CD14-positive monocyte (primary cell): ENCODE data around the gene MAFG. TPM values are rescaled to one million over a fixed set of nuclear protein-coding genes. Genes with fewer than 3 reads are reported as not detected.

Experiments
- DNase-seq, 3 donors: peaks; one replicate each; pipeline ENCODE4 v3.0.0-alpha.2; 2011 to 2022
- H2AFZ ChIP-seq: 2 replicates; pipeline ENCODE4 v1.6.0; 2012; ENCODE audit warnings: mild to moderate bottlenecking, low read depth, low read length, inconsistent platforms; ENCODE audit not compliant: insufficient read depth, poor library complexity, severe bottlenecking
- H3K27ac ChIP-seq, 2 donors: 1 replicate in 1 of 2; 2 replicates in 1 of 2; pipeline ENCODE4 v1.5.1; 2012 to 2013; ENCODE audit warnings: low read length in 2 of 2, control low read depth in 1 of 2, inconsistent platforms in 1 of 2, low read depth in 1 of 2, mild to moderate bottlenecking in 1 of 2
- H3K27me3 ChIP-seq, 2 donors: one replicate each; pipeline versions ENCODE4 v1.6.0 to v1.6.1; 2011 to 2013; ENCODE audit warnings: low read length in 2 of 2; ENCODE audit not compliant: control insufficient read depth in 2 of 2, insufficient read depth in 2 of 2
- H3K36me3 ChIP-seq, 2 donors: replicated peaks in 1 of 2; 1 replicate in 1 of 2; 2 replicates in 1 of 2; pipeline versions ENCODE4 v1.5.1 to v1.6.1; 2012 to 2013; ENCODE audit warnings: low read length in 2 of 2, control low read depth in 1 of 2, inconsistent platforms in 1 of 2, mild to moderate bottlenecking in 1 of 2; ENCODE audit not compliant: insufficient read depth in 2 of 2, control insufficient read depth in 1 of 2
- H3K4me1 ChIP-seq, 2 donors: 1 replicate in 1 of 2; 2 replicates in 1 of 2; pipeline versions ENCODE4 v1.5.1 to v1.6.1; 2012 to 2013; ENCODE audit warnings: low read length in 2 of 2, control low read depth in 1 of 2, inconsistent platforms in 1 of 2, mild to moderate bottlenecking in 1 of 2, moderate library complexity in 1 of 2; ENCODE audit not compliant: insufficient read depth in 2 of 2, control insufficient read depth in 1 of 2
- H3K4me2 ChIP-seq: replicated peaks from 2 replicates; pipeline ENCODE3; 2012; ENCODE audit warnings: low read length, moderate library complexity, mild to moderate bottlenecking; ENCODE audit not compliant: poor library complexity, severe bottlenecking; ENCODE audit errors: extremely low read depth
- H3K4me3 ChIP-seq, 3 experiments: fragments of 200-600 bp in 1 of 3; sonication (generic) in 1 of 3; replicated peaks in 1 of 3; 1 replicate in 2 of 3; 2 replicates in 1 of 3; pipeline ENCODE4 v1.5.1; 2011 to 2013; ENCODE audit warnings: low read length in 3 of 3, mild to moderate bottlenecking in 3 of 3, control low read depth in 2 of 3, low read depth in 2 of 3, inconsistent platforms in 1 of 3, moderate library complexity in 1 of 3
- H3K79me2 ChIP-seq: 2 replicates; pipeline ENCODE4 v1.6.0; 2012; ENCODE audit warnings: mild to moderate bottlenecking, control low read depth, inconsistent platforms, low read length, moderate library complexity; ENCODE audit not compliant: insufficient read depth
- H3K9ac ChIP-seq: 2 replicates; pipeline ENCODE4 v1.6.0; 2017; ENCODE audit warnings: low read length, mild to moderate bottlenecking; ENCODE audit not compliant: insufficient read depth, poor library complexity, severe bottlenecking
- H3K9me3 ChIP-seq, 2 donors: replicated peaks in 1 of 2; 1 replicate in 1 of 2; 2 replicates in 1 of 2; pipeline versions ENCODE4 v1.5.1 to v1.6.1; 2012 to 2013; ENCODE audit warnings: low read length in 2 of 2, control low read depth in 1 of 2; ENCODE audit not compliant: control insufficient read depth in 1 of 2, insufficient read depth in 1 of 2
- H4K20me1 ChIP-seq: 2 replicates; pipeline ENCODE4 v1.6.0; 2012; ENCODE audit warnings: mild to moderate bottlenecking, low read length, control low read depth, moderate library complexity; ENCODE audit not compliant: insufficient read depth
- H3K27ac Mint-ChIP-seq, 7 donors: one replicate each; pipeline ENCODE4 v1.8.0; 2020; ENCODE audit warnings: mild to moderate bottlenecking in 7 of 7, mixed read lengths in 7 of 7, moderate library complexity in 6 of 7, inconsistent platforms in 2 of 7
- H3K27me3 Mint-ChIP-seq, 3 donors: one replicate each; pipeline ENCODE4 v1.8.0; 2021 to 2022; ENCODE audit warnings: low read depth in 3 of 3, mild to moderate bottlenecking in 3 of 3, mixed read lengths in 3 of 3, moderate library complexity in 3 of 3, inconsistent platforms in 1 of 3
- H3K36me3 Mint-ChIP-seq, 2 donors: one replicate each; pipeline ENCODE4 v1.8.0; 2020; ENCODE audit warnings: mixed read lengths in 2 of 2, inconsistent platforms in 1 of 2, mild to moderate bottlenecking in 1 of 2
- H3K4me1 Mint-ChIP-seq: one replicate; pipeline ENCODE4 v1.8.0; 2020; ENCODE audit warnings: mild to moderate bottlenecking, mixed read lengths
- H3K4me3 Mint-ChIP-seq, 2 donors: one replicate each; pipeline ENCODE4 v1.8.0; 2020; ENCODE audit warnings: mild to moderate bottlenecking in 2 of 2, mixed read lengths in 2 of 2, moderate library complexity in 1 of 2
- H3K9me3 Mint-ChIP-seq, 7 donors: one replicate each; pipeline ENCODE4 v1.8.0; 2020 to 2022; ENCODE audit warnings: mixed read lengths in 7 of 7, mild to moderate bottlenecking in 6 of 7, moderate library complexity in 6 of 7, inconsistent platforms in 2 of 7
- WGBS: methylation state at CpG from one replicate; pipeline ENCODE4 v1.1.5; 2013; ENCODE audit warnings: missing lambda C conversion rate; ENCODE audit not compliant: insufficient coverage; 5-methylcytosine and 5-hydroxymethylcytosine counted together
- intact Hi-C, 2 donors: fragments of 100-400 bp; cut with micrococcal nuclease; formaldehyde crosslinking; loops; one replicate each; pipeline versions ENCODE4 v1.15.0 to v1.15.1; 2023
- polyA plus RNA-seq, 3 donors: library from polyadenylated mRNA; depleted of rRNA in 1 of 3; unstranded in 2 of 3; stranded (reverse) in 1 of 3; fragments of 300-500 nt in 2 of 3; fragments of >200 nt in 1 of 3; fragmentation: Illumina TruSeq in 2 of 3; gene quantifications; 1 replicate in 2 of 3; 2 replicates in 1 of 3; pipeline ENCODE4 v1.2.3, GENCODE V29; 2012 to 2021
- TF ChIP-seq, protein P1 (sequence below): fragments of 200-600 bp; IDR thresholded peaks from one replicate; pipeline ENCODE4 v1.8.0; 2022; ENCODE audit warnings: antibody characterized with exemption, mild to moderate bottlenecking

Gene MAFG
- polyA plus RNA-seq, 3 donors, result 7.4 to 66.0 (median 7.6) TPM

GRCh38 chr17:81916234-81917001 is 11.1 kb downstream of the MAFG start:
- peak overlapping the region in 2 of 3 experiments; percentile 65 to 93 for H3K4me3 ChIP-seq
- DNase-seq, result peak; percentile 55 to 89 (median 77)
- no peaks in the 10 kb centered on the region for H3K27me3 ChIP-seq
- H3K4me1 ChIP-seq, result peaks cover 58 to 64% of the 10 kb centered on the region in 2 donors
- no peak overlapping the region for H3K9ac ChIP-seq
- TF ChIP-seq, protein P1, sequence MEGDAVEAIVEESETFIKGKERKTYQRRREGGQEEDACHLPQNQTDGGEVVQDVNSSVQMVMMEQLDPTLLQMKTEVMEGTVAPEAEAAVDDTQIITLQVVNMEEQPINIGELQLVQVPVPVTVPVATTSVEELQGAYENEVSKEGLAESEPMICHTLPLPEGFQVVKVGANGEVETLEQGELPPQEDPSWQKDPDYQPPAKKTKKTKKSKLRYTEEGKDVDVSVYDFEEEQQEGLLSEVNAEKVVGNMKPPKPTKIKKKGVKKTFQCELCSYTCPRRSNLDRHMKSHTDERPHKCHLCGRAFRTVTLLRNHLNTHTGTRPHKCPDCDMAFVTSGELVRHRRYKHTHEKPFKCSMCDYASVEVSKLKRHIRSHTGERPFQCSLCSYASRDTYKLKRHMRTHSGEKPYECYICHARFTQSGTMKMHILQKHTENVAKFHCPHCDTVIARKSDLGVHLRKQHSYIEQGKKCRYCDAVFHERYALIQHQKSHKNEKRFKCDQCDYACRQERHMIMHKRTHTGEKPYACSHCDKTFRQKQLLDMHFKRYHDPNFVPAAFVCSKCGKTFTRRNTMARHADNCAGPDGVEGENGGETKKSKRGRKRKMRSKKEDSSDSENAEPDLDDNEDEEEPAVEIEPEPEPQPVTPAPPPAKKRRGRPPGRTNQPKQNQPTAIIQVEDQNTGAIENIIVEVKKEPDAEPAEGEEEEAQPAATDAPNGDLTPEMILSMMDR, result no peak
- H3K27ac ChIP-seq, result peak overlapping the region; percentile 29 to 82
- peaks cover 52 to 62% of the 10 kb centered on the region in 2 donors for H3K36me3 ChIP-seq
- peaks cover 96% of the 10 kb centered on the region for H4K20me1 ChIP-seq
- WGBS, result 56% methylated on average over 10 of the region's 21 CpGs
- no peaks in the 10 kb centered on the region for H3K27me3 Mint-ChIP-seq
- H3K4me2 ChIP-seq, result peak overlapping the region; percentile 96
- peaks cover 65% of the 10 kb centered on the region for H3K4me1 Mint-ChIP-seq
- H3K4me3 Mint-ChIP-seq, result peak overlapping the region; percentile 82 to 93
- intact Hi-C loops, result loop anchor here in 1 of 2 donors (10.0 kb wide), 1 partner anchor 52 kb away; the partner anchor contains the start of gene P4HB
- H3K79me2 ChIP-seq, result peaks cover 75% of the 10 kb centered on the region
- H3K9me3 ChIP-seq, result peaks cover 0 to 2% of the 10 kb centered on the region in 2 donors
- H2AFZ ChIP-seq, result no peak overlapping the region
- H3K9me3 Mint-ChIP-seq, result peaks cover 0 to 10% (median 4%) of the 10 kb centered on the region in 7 donors
- peak overlapping the region; percentile 73 to 93 (median 90) for H3K27ac Mint-ChIP-seq
- peaks cover 54 to 73% of the 10 kb centered on the region in 2 donors for H3K36me3 Mint-ChIP-seq

- intact Hi-C loops, result loop anchor here in 1 of 2 donors (10.0 kb wide), 1 partner anchor 51 kb away; the partner anchor contains the start of gene P4HB
- Histone ChIP-seq H3K4me2 (no peak overlapping the region), H3K9ac (no peak overlapping the region), H3K36me3 (peaks cover 51 to 54% of the 10 kb centered on the region in 2 donors), H3K4me3 (no peak overlapping the region), H3K9me3 (peaks cover 0 to 2% of the 10 kb centered on the region in 2 donors), H2AFZ (no peak overlapping the region), H3K27ac (peak overlapping the region in 1 of 2 donors; percentile 82), H3K27me3 (no peaks in the 10 kb centered on the region), H4K20me1 (peaks cover 87% of the 10 kb centered on the region), H3K79me2 (peaks cover 70% of the 10 kb centered on the region), H3K4me1 (peaks cover 53 to 60% of the 10 kb centered on the region in 2 donors)
- Mint-ChIP-seq H3K4me3 (no peak overlapping the region), H3K27me3 (no peaks in the 10 kb centered on the region), H3K27ac (peak overlapping the region in 2 of 7 donors; percentile 48 to 68), H3K9me3 (peaks cover 0 to 10% (median 4%) of the 10 kb centered on the region in 7 donors), H3K4me1 (peaks cover 57% of the 10 kb centered on the region), H3K36me3 (peaks cover 51 to 66% of the 10 kb centered on the region in 2 donors)
- no peak for DNase-seq
- TF ChIP-seq, protein P1, result no peak
- 97% methylated on average over 11 of the region's 12 CpGs for WGBS
Measured at GRCh38 chr17:81915331-81915730, 12.2 kb downstream of the MAFG start.
